Mesenchymal stem cell (in vitro differentiated cells and primary cell): ENCODE results near the gene ISYNA1.
A peak's percentile ranks its signal among the peaks of the same experiment; 100 is the strongest.

Experiments used
- DNase-seq: peaks from one replicate; pipeline ENCODE4 v3.0.0-alpha.2; 2013
- H2AFZ ChIP-seq: one replicate; pipeline ENCODE4 v1.6.1; 2013; ENCODE audit warnings: low read depth, mild to moderate bottlenecking, control low read depth, inconsistent platforms, low read length, moderate library complexity
- H2AK5ac ChIP-seq: 2 replicates; pipeline ENCODE4 v1.6.1; 2013; ENCODE audit warnings: low read length, moderate library complexity, mild to moderate bottlenecking, inconsistent platforms; ENCODE audit not compliant: severe bottlenecking
- H2BK120ac ChIP-seq: one replicate; pipeline ENCODE4 v1.6.1; 2013; ENCODE audit warnings: low read depth, mild to moderate bottlenecking, inconsistent platforms, low read length, moderate library complexity
- H2BK12ac ChIP-seq, 2 experiments: one replicate each; pipeline ENCODE4 v1.6.1; 2013; ENCODE audit warnings: inconsistent platforms in 2 of 2, low read length in 2 of 2, mild to moderate bottlenecking in 2 of 2, moderate library complexity in 2 of 2, control low read depth in 1 of 2
- H2BK15ac ChIP-seq: one replicate; pipeline ENCODE4 v1.6.1; 2013; ENCODE audit warnings: mild to moderate bottlenecking, low read depth, inconsistent platforms; ENCODE audit not compliant: poor library complexity, severe bottlenecking
- H2BK5ac ChIP-seq: 2 replicates; pipeline ENCODE4 v1.6.1; 2013; ENCODE audit warnings: low read depth, mild to moderate bottlenecking, low read length, control low read depth, inconsistent platforms; ENCODE audit not compliant: poor library complexity, severe bottlenecking
- H3K14ac ChIP-seq, 2 experiments: one replicate each; pipeline ENCODE4 v1.6.1; 2013; ENCODE audit warnings: inconsistent platforms in 2 of 2, low read length in 2 of 2, control low read depth in 1 of 2, mild to moderate bottlenecking in 1 of 2, moderate library complexity in 1 of 2
- H3K18ac ChIP-seq, 2 experiments: one replicate each; pipeline ENCODE4 v1.6.1; 2013; ENCODE audit warnings: inconsistent platforms in 2 of 2, low read length in 2 of 2, control low read depth in 1 of 2, low read depth in 1 of 2, mild to moderate bottlenecking in 1 of 2
- H3K23ac ChIP-seq, 2 experiments: one replicate each; pipeline ENCODE4 v1.6.1; 2013; ENCODE audit warnings: inconsistent platforms in 2 of 2, low read length in 2 of 2, mild to moderate bottlenecking in 2 of 2, moderate library complexity in 2 of 2, control low read depth in 1 of 2
- H3K27ac ChIP-seq: 2 replicates; pipeline ENCODE4 v1.5.1; 2013; ENCODE audit warnings: mild to moderate bottlenecking, moderate library complexity, low read length, control low read depth, inconsistent platforms; ENCODE audit not compliant: poor library complexity, severe bottlenecking
- H3K27me3 ChIP-seq, 2 experiments: 2 replicates each; pipeline versions ENCODE4 v1.6.1 to v1.7.0; 2013; ENCODE audit warnings: low read length in 2 of 2, mild to moderate bottlenecking in 2 of 2, moderate library complexity in 2 of 2, control low read depth in 1 of 2, inconsistent platforms in 1 of 2; ENCODE audit not compliant: control insufficient read depth in 1 of 2, insufficient read depth in 1 of 2
- H3K36me3 ChIP-seq, 2 experiments: 2 replicates each; pipeline versions ENCODE4 v1.6.1 to v1.7.0; 2013; ENCODE audit warnings: low read length in 2 of 2, control low read depth in 1 of 2, inconsistent platforms in 1 of 2, low read depth in 1 of 2, mild to moderate bottlenecking in 1 of 2; ENCODE audit not compliant: insufficient read depth in 2 of 2, control insufficient read depth in 1 of 2
- H3K4ac ChIP-seq, 2 experiments: one replicate each; pipeline ENCODE4 v1.6.1; 2013; ENCODE audit warnings: inconsistent platforms in 2 of 2, low read length in 2 of 2, mild to moderate bottlenecking in 2 of 2, moderate library complexity in 2 of 2, control low read depth in 1 of 2, low read depth in 1 of 2
- H3K4me1 ChIP-seq: 2 replicates; pipeline ENCODE4 v1.6.1; 2013; ENCODE audit warnings: low read depth, low read length, control low read depth; ENCODE audit not compliant: control insufficient read depth, insufficient read depth
- H3K4me2 ChIP-seq: 2 replicates; pipeline ENCODE4 v1.6.1; 2013; ENCODE audit warnings: low read length, mild to moderate bottlenecking, inconsistent platforms; ENCODE audit not compliant: poor library complexity, severe bottlenecking
- H3K4me3 ChIP-seq, 2 experiments: 2 replicates each; pipeline versions ENCODE4 v1.5.1 to v1.7.0; 2013; ENCODE audit warnings: low read length in 2 of 2, mild to moderate bottlenecking in 2 of 2, control low read depth in 1 of 2, low read depth in 1 of 2; ENCODE audit not compliant: insufficient read depth in 1 of 2
- H3K79me1 ChIP-seq: replicated peaks from 2 replicates; pipeline ENCODE4 v1.6.1; 2013; ENCODE audit warnings: mild to moderate bottlenecking, control low read depth, low read length, inconsistent platforms; ENCODE audit not compliant: poor library complexity, severe bottlenecking
- H3K9ac ChIP-seq: 2 replicates; pipeline ENCODE4 v1.7.0; 2013; ENCODE audit warnings: mild to moderate bottlenecking, low read length, moderate library complexity
- H3K9me3 ChIP-seq: 2 replicates; pipeline ENCODE4 v1.7.0; 2013; ENCODE audit warnings: mild to moderate bottlenecking, low read length; ENCODE audit not compliant: control insufficient read depth
- H4K8ac ChIP-seq: one replicate; pipeline ENCODE4 v1.6.1; 2013; ENCODE audit warnings: inconsistent platforms, mild to moderate bottlenecking, low read length, moderate library complexity
- H4K91ac ChIP-seq: one replicate; pipeline ENCODE4 v1.6.1; 2013; ENCODE audit warnings: mild to moderate bottlenecking, low read length, inconsistent platforms
- WGBS: methylation state at CpG from one replicate; pipeline ENCODE4 v1.1.7; 2013; ENCODE audit warnings: mixed read lengths; 5-methylcytosine and 5-hydroxymethylcytosine counted together

Gene ISYNA1

DNA sequence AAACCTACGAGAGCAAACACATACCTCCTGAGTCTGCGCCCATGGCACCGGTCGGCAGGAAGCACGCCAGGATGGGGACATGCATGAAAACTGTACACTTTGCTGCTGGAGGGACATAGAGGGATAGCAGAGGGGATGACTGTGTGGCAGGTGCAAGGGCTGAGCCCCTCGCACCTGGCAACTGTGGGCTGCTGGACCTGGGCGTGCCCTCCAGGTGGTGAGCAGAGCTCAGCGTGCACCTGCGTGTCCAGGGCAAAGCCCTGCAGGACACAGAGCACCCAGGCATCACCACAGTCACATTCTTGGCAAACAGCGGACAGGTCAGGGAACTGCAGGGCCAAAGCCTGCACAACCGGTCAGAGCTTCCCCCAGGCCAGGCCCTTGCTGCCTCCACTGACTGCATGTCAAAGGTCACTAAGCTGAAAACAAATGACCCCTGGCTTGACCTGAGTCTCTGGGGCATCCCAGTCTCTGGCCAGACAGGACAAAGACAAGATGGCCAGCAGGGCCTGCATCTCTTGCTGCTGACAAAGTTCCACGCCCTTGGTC is 9.0 kb upstream of the ISYNA1 start:
- no peak overlapping the region for H4K8ac ChIP-seq
- no peaks in the 10 kb centered on the region for H3K27me3 ChIP-seq
- no peak overlapping the region for H3K4ac ChIP-seq
- H2BK120ac ChIP-seq: no peak overlapping the region
- no peak overlapping the region for H2BK15ac ChIP-seq
- no peak overlapping the region for H4K91ac ChIP-seq
- H2BK12ac ChIP-seq: no peak overlapping the region
- no peak overlapping the region for H3K9ac ChIP-seq
- peaks cover 55% of the 10 kb centered on the region for H3K79me1 ChIP-seq
- peaks cover 31% of the 10 kb centered on the region for H3K4me1 ChIP-seq
- no peak overlapping the region for H2BK5ac ChIP-seq
- peaks cover 88 to 94% of the 10 kb centered on the region in 2 experiments for H3K36me3 ChIP-seq
- 77% methylated on average over 12 of the region's 12 CpGs for WGBS
- no peak overlapping the region for H3K14ac ChIP-seq
- peak overlapping the region in 1 of 2 experiments; percentile 18 for H3K18ac ChIP-seq
- H3K23ac ChIP-seq: no peak overlapping the region
- peak overlapping the region in 1 of 2 experiments; percentile 30 for H3K4me3 ChIP-seq
- DNase-seq: no peak
- no peak overlapping the region for H3K4me2 ChIP-seq
- H2AK5ac ChIP-seq: no peak overlapping the region
- H3K9me3 ChIP-seq: no peaks in the 10 kb centered on the region
- no peak overlapping the region for H3K27ac ChIP-seq
- no peak overlapping the region for H2AFZ ChIP-seq

GRCh38 chr19:18446145-18446810 is 8.3 kb upstream of the ISYNA1 start:
- Histone ChIP-seq H3K4me3 (no peak overlapping the region), H4K8ac (no peak overlapping the region), H3K9ac (no peak overlapping the region), H2BK15ac (no peak overlapping the region), H3K79me1 (peaks cover 53% of the 10 kb centered on the region), H3K4me2 (no peak overlapping the region), H3K4me1 (peaks cover 27% of the 10 kb centered on the region), H3K9me3 (no peaks in the 10 kb centered on the region), H2BK5ac (no peak overlapping the region), H4K91ac (no peak overlapping the region), H3K36me3 (peaks cover 82 to 94% of the 10 kb centered on the region in 2 experiments), H2AK5ac (no peak overlapping the region), H2BK12ac (no peak overlapping the region), H3K27ac (no peak overlapping the region), H3K23ac (no peak overlapping the region), H3K27me3 (no peaks in the 10 kb centered on the region), H3K18ac (no peak overlapping the region), H2AFZ (no peak overlapping the region), H3K14ac (no peak overlapping the region), H2BK120ac (no peak overlapping the region), H3K4ac (no peak overlapping the region)
- no peak for DNase-seq
- 89% methylated on average over 34 of the region's 34 CpGs for WGBS

GRCh38 chr19:18445262-18445948 is 7.5 kb upstream of the ISYNA1 start:
- peaks cover 24% of the 10 kb centered on the region for H3K4me1 ChIP-seq
- H2AK5ac ChIP-seq: no peak overlapping the region
- no peak overlapping the region for H2BK120ac ChIP-seq
- no peak overlapping the region for H3K9ac ChIP-seq
- no peak overlapping the region for H3K18ac ChIP-seq
- H3K4me3 ChIP-seq: no peak overlapping the region
- no peak overlapping the region for H3K14ac ChIP-seq
- H3K4ac ChIP-seq: peak overlapping the region in 1 of 2 experiments; percentile 13
- WGBS: 90% methylated on average over 15 of the region's 15 CpGs
- H3K79me1 ChIP-seq: peaks cover 50% of the 10 kb centered on the region
- H3K9me3 ChIP-seq: no peaks in the 10 kb centered on the region
- no peak overlapping the region for H3K23ac ChIP-seq
- no peak overlapping the region for H4K91ac ChIP-seq
- no peak overlapping the region for H4K8ac ChIP-seq
- no peaks in the 10 kb centered on the region for H3K27me3 ChIP-seq
- no peak for DNase-seq
- H3K4me2 ChIP-seq: no peak overlapping the region
- H2BK5ac ChIP-seq: no peak overlapping the region
- H2AFZ ChIP-seq: no peak overlapping the region
- peaks cover 73 to 94% of the 10 kb centered on the region in 2 experiments for H3K36me3 ChIP-seq
- H3K27ac ChIP-seq: no peak overlapping the region
- no peak overlapping the region for H2BK15ac ChIP-seq
- H2BK12ac ChIP-seq: no peak overlapping the region

- Histone ChIP-seq H3K27ac (no peak overlapping the region), H3K9ac (no peak overlapping the region)
Measured at GRCh38 chr19:18444513-18444912, 6.6 kb upstream of the ISYNA1 start.

More at GRCh38 chr19:18444513-18444912, 6.6 kb upstream of the ISYNA1 start:
- Histone ChIP-seq H3K23ac (no peak overlapping the region), H2BK12ac (no peak overlapping the region), H4K8ac (no peak overlapping the region), H2BK120ac (no peak overlapping the region), H2AK5ac (no peak overlapping the region), H2BK5ac (no peak overlapping the region), H4K91ac (no peak overlapping the region), H3K4me3 (no peak overlapping the region), H3K4me1 (peaks cover 33% of the 10 kb centered on the region), H3K18ac (no peak overlapping the region), H3K4me2 (no peak overlapping the region), H2AFZ (no peak overlapping the region), H3K79me1 (peaks cover 41% of the 10 kb centered on the region), H3K4ac (no peak overlapping the region), H2BK15ac (no peak overlapping the region), H3K14ac (no peak overlapping the region), H3K9me3 (no peaks in the 10 kb centered on the region), H3K36me3 (peaks cover 65 to 90% of the 10 kb centered on the region in 2 experiments), H3K27me3 (no peaks in the 10 kb centered on the region)
- no peak for DNase-seq
- 98% methylated on average over 19 of the region's 19 CpGs for WGBS
